HL-60/S4 treated with retinoic acid at 250 ng/mL for 4 days and 3 days (cell line): ENCODE measurements around the gene TCEAL4.

ENCODE experiments used
- in situ Hi-C: fragments of 300-500 bp; cut with MboI; formaldehyde crosslinking; loops from 2 replicates; pipeline ENCODE4 v1.7.0; 2022; ENCODE audit warnings: low sequenced_read_pairs

Gene TCEAL4

GRCh38 chrX:103585411-103586313, at the start of gene TCEAL4:
TCEAL4 (plus strand) TSS chrX:103585515; CDS start chrX:103586676, 1,161 bp downstream.
- in situ Hi-C loops: no loop called here

GRCh38 chrX:103536071-103536470, 49.2 kb upstream of the TCEAL4 start:
- in situ Hi-C loops: loop anchor here (25.0 kb wide), 1 partner anchor 276 kb away; no protein-coding TSS in a partner anchor

GRCh38 chrX:103536732-103537131, 48.6 kb upstream of the TCEAL4 start:
- in situ Hi-C loops: loop anchor here (25.0 kb wide), 1 partner anchor 276 kb away; no protein-coding TSS in a partner anchor

- in situ Hi-C loops: loop anchor here (25.0 kb wide), 1 partner anchor 274 kb away; no protein-coding TSS in a partner anchor
These were observed 47.4 kb upstream of the TCEAL4 start for GRCh38 chrX:103537871-103538387.

GRCh38 chrX:103538728-103539127, 46.6 kb upstream of the TCEAL4 start:
- in situ Hi-C loops: loop anchor here (25.0 kb wide), 1 partner anchor 274 kb away; no protein-coding TSS in a partner anchor

GRCh38 chrX:103539695-103540094, 45.6 kb upstream of the TCEAL4 start:
- in situ Hi-C loops: loop anchor here (25.0 kb wide), 1 partner anchor 273 kb away; no protein-coding TSS in a partner anchor

- in situ Hi-C loops: loop anchor here (25.0 kb wide), 1 partner anchor 272 kb away; no protein-coding TSS in a partner anchor
These were observed 45.2 kb upstream of the TCEAL4 start for GRCh38 chrX:103540145-103540544.

- in situ Hi-C loops: loop anchor here (25.0 kb wide), 1 partner anchor 262 kb away; no protein-coding TSS in a partner anchor
These were observed 35.4 kb upstream of the TCEAL4 start for GRCh38 chrX:103549916-103550315.

GRCh38 chrX:103550415-103551051, 34.8 kb upstream of the TCEAL4 start:
- in situ Hi-C loops: no loop called here

GRCh38 chrX:103552236-103552635, 33.1 kb upstream of the TCEAL4 start:
- in situ Hi-C loops: no loop called here

- in situ Hi-C loops: no loop called here
These were observed 30.5 kb upstream of the TCEAL4 start for GRCh38 chrX:103554687-103555424.

GRCh38 chrX:103556963-103557612, 28.2 kb upstream of the TCEAL4 start:
- in situ Hi-C loops: no loop called here

GRCh38 chrX:103560256-103560655, 25.1 kb upstream of the TCEAL4 start:
- in situ Hi-C loops: no loop called here

GRCh38 chrX:103562801-103563200, 22.5 kb upstream of the TCEAL4 start:
- in situ Hi-C loops: no loop called here

GRCh38 chrX:103565197-103565596, 20.1 kb upstream of the TCEAL4 start:
- in situ Hi-C loops: no loop called here

GRCh38 chrX:103565752-103566151, 19.6 kb upstream of the TCEAL4 start:
- in situ Hi-C loops: no loop called here

- in situ Hi-C loops: no loop called here
These were observed 14.2 kb upstream of the TCEAL4 start for GRCh38 chrX:103571121-103571520.

GRCh38 chrX:103571726-103572125, 13.6 kb upstream of the TCEAL4 start:
- in situ Hi-C loops: no loop called here

GRCh38 chrX:103573202-103573601, 12.1 kb upstream of the TCEAL4 start:
- in situ Hi-C loops: no loop called here

- in situ Hi-C loops: no loop called here
These were observed 719 bp upstream of the TCEAL4 start for GRCh38 chrX:103584596-103584995.
